HEK293 (cell line): ENCODE data around the gene FAM241A.

Experiments used
- CTCF ChIA-PET: fragments of 350-600 bp; formaldehyde crosslinking; extraction: SDS; loops from one replicate; lab custom pipeline; 2021; ENCODE audit warnings: antibody characterized with exemption; lab: Yijun Ruan, JAX
- POLR2A ChIA-PET: fragments of 300-600 bp; formaldehyde crosslinking; extraction: SDS; loops from one replicate; lab custom pipeline; 2020; ENCODE audit warnings: antibody characterized with exemption, inconsistent platforms; lab: Yijun Ruan, JAX
- H3K27ac ChIP-seq: fragments of 200-500 bp; sonication (Bioruptor generic); 2 replicates; pipeline ENCODE4 v1.5.1; 2014; ENCODE audit warnings: low read depth, low read length, control low read depth, inconsistent platforms; ENCODE audit errors: extremely low read depth
- H3K36me3 ChIP-seq, 2 experiments: fragments of 200-500 bp in 1 of 2; sonication (Bioruptor generic) in 1 of 2; 1 replicate in 1 of 2; 2 replicates in 1 of 2; pipeline ENCODE4 v1.5.1; 2014 to 2017; ENCODE audit warnings: inconsistent platforms in 2 of 2, low read length in 2 of 2; ENCODE audit not compliant: control insufficient read depth in 2 of 2, insufficient read depth in 1 of 2
- H3K4me1 ChIP-seq: fragments of 200-500 bp; sonication (Bioruptor generic); 2 replicates; pipeline ENCODE4 v1.5.1; 2014; ENCODE audit warnings: mild to moderate bottlenecking, low read length, inconsistent platforms; ENCODE audit not compliant: control insufficient read depth, insufficient read depth
- H3K4me3 ChIP-seq: 2 replicates; pipeline ENCODE4 v1.5.1; 2011; ENCODE audit warnings: low read depth, mild to moderate bottlenecking, control low read depth, low read length, moderate library complexity
- H3K9me3 ChIP-seq: fragments of 200-500 bp; sonication (Bioruptor generic); 2 replicates; pipeline ENCODE4 v1.5.1; 2014; ENCODE audit warnings: low read depth, low read length, inconsistent platforms; ENCODE audit not compliant: control insufficient read depth, insufficient read depth
- EGR2 ChIP-seq: fragments of 450-650 bp; formaldehyde crosslinking; IDR thresholded peaks from 2 replicates; pipeline ENCODE4 v1.5.1; 2016; ENCODE audit warnings: low read depth, missing biosample characterization, missing genetic modification characterization
- GLI4 ChIP-seq: fragments of 450-650 bp; formaldehyde crosslinking; IDR thresholded peaks from 2 replicates; pipeline ENCODE4 v1.5.1; 2016; ENCODE audit warnings: missing biosample characterization, missing genetic modification characterization
- GLIS1 ChIP-seq: fragments of 450-650 bp; formaldehyde crosslinking; IDR thresholded peaks from 2 replicates; pipeline ENCODE4 v1.5.1; 2016; ENCODE audit warnings: missing biosample characterization, missing genetic modification characterization
- GLIS2 ChIP-seq: fragments of 450-650 bp; formaldehyde crosslinking; IDR thresholded peaks from 2 replicates; pipeline ENCODE4 v1.5.1; 2016; ENCODE audit warnings: missing biosample characterization, missing genetic modification characterization
- OSR2 ChIP-seq: fragments of 450-650 bp; formaldehyde crosslinking; IDR thresholded peaks from 2 replicates; pipeline ENCODE4 v1.5.1; 2016; ENCODE audit warnings: missing biosample characterization, missing genetic modification characterization
- PRDM1 ChIP-seq: fragments of 450-650 bp; formaldehyde crosslinking; IDR thresholded peaks from 2 replicates; pipeline ENCODE4; 2016; ENCODE audit warnings: missing biosample characterization, missing genetic modification characterization
- PRDM6 ChIP-seq: fragments of 450-650 bp; formaldehyde crosslinking; IDR thresholded peaks from 2 replicates; pipeline ENCODE4 v1.5.1; 2017; ENCODE audit warnings: missing biosample characterization, missing genetic modification characterization
- SP7 ChIP-seq: fragments of 450-650 bp; formaldehyde crosslinking; IDR thresholded peaks from 2 replicates; pipeline ENCODE4 v1.5.1; 2016; ENCODE audit warnings: missing biosample characterization, missing genetic modification characterization
- WT1 ChIP-seq: fragments of 450-650 bp; formaldehyde crosslinking; IDR thresholded peaks from 2 replicates; pipeline ENCODE4 v1.5.1; 2016; ENCODE audit warnings: missing biosample characterization, missing genetic modification characterization
- ZBTB20 ChIP-seq: fragments of 450-650 bp; formaldehyde crosslinking; IDR thresholded peaks from 2 replicates; pipeline ENCODE4 v1.5.1; 2016; ENCODE audit warnings: missing biosample characterization, missing genetic modification characterization
- ZBTB21 ChIP-seq: fragments of 450-650 bp; formaldehyde crosslinking; IDR thresholded peaks from 2 replicates; pipeline ENCODE4 v1.5.1; 2017; ENCODE audit warnings: missing biosample characterization, missing genetic modification characterization
- ZBTB48 ChIP-seq: fragments of 450-650 bp; formaldehyde crosslinking; IDR thresholded peaks from 2 replicates; pipeline ENCODE4 v1.5.1; 2016; ENCODE audit warnings: missing biosample characterization, missing genetic modification characterization
- ZFHX2 ChIP-seq: fragments of 450-650 bp; formaldehyde crosslinking; conservative IDR thresholded peaks from 2 replicates; pipeline ENCODE4 v1.5.1; 2016; ENCODE audit warnings: missing biosample characterization, missing genetic modification characterization
- ZNF16 ChIP-seq: fragments of 450-650 bp; formaldehyde crosslinking; IDR thresholded peaks from 2 replicates; pipeline ENCODE4 v1.5.1; 2016; ENCODE audit warnings: low read depth, missing biosample characterization, missing genetic modification characterization
- ZNF18 ChIP-seq: fragments of 450-650 bp; formaldehyde crosslinking; IDR thresholded peaks from 2 replicates; pipeline ENCODE4 v1.5.1; 2016; ENCODE audit warnings: missing biosample characterization, missing genetic modification characterization
- ZNF362 ChIP-seq: fragments of 450-650 bp; formaldehyde crosslinking; IDR thresholded peaks from 2 replicates; pipeline ENCODE4 v1.5.1; 2016; ENCODE audit warnings: missing biosample characterization, missing genetic modification characterization
- ZNF366 ChIP-seq: fragments of 450-650 bp; formaldehyde crosslinking; conservative IDR thresholded peaks from 2 replicates; pipeline ENCODE4 v1.5.1; 2016; ENCODE audit warnings: missing biosample characterization, missing genetic modification characterization
- ZNF501 ChIP-seq: fragments of 450-650 bp; formaldehyde crosslinking; IDR thresholded peaks from 2 replicates; pipeline ENCODE4 v1.5.1; 2016; ENCODE audit warnings: missing biosample characterization, missing genetic modification characterization
- ZSCAN18 ChIP-seq: fragments of 450-650 bp; formaldehyde crosslinking; IDR thresholded peaks from 2 replicates; pipeline ENCODE4 v1.5.1; 2016; ENCODE audit warnings: missing biosample characterization, missing genetic modification characterization
- ZSCAN30 ChIP-seq: fragments of 450-650 bp; IDR thresholded peaks from 2 replicates; pipeline ENCODE4 v1.5.1; 2018; ENCODE audit warnings: missing biosample characterization, mild to moderate bottlenecking, missing genetic modification characterization, moderate library complexity
- TF ChIP-seq, protein P1 (sequence below): fragments of 450-650 bp; IDR thresholded peaks from 2 replicates; pipeline ENCODE4 v1.5.1; 2018; ENCODE audit warnings: missing biosample characterization, mild to moderate bottlenecking, missing genetic modification characterization

The FAM241A gene

GRCh38 chr4:112150920-112151319, 5.7 kb downstream of the FAM241A start:
- Histone ChIP-seq H3K27ac (no peak overlapping the region), H3K36me3 (no peaks in the 10 kb centered on the region), H3K9me3 (no peaks in the 10 kb centered on the region), H3K4me3 (no peak overlapping the region), H3K4me1 (peaks cover 3% of the 10 kb centered on the region; the same call in 1 of the 2 replicates)
- TF ChIP-seq SP7 (tag by site-specific recombination): 0 out of 2 replicates have a peak, but pooled peaks have one; percentile 13
- TF ChIP-seq ZSCAN30 (tag by site-specific recombination): no peak
- peak; percentile 96 for TF ChIP-seq ZFHX2
- TF ChIP-seq GLI4 (tag by site-specific recombination): no peak
- TF ChIP-seq ZSCAN18: no peak
- TF ChIP-seq WT1 (tag by site-specific recombination): no peak
- TF ChIP-seq EGR2 (tag by site-specific recombination): peak; percentile 96
- TF ChIP-seq, protein P1, sequence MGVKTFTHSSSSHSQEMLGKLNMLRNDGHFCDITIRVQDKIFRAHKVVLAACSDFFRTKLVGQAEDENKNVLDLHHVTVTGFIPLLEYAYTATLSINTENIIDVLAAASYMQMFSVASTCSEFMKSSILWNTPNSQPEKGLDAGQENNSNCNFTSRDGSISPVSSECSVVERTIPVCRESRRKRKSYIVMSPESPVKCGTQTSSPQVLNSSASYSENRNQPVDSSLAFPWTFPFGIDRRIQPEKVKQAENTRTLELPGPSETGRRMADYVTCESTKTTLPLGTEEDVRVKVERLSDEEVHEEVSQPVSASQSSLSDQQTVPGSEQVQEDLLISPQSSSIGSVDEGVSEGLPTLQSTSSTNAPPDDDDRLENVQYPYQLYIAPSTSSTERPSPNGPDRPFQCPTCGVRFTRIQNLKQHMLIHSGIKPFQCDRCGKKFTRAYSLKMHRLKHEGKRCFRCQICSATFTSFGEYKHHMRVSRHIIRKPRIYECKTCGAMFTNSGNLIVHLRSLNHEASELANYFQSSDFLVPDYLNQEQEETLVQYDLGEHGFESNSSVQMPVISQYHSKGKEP (tag by site-specific recombination): no peak
- no peak for TF ChIP-seq ZBTB48 (tag by site-specific recombination)
- TF ChIP-seq ZNF16 (tag by site-specific recombination): no peak
- TF ChIP-seq ZBTB21 (tag by site-specific recombination): no peak
- no peak for TF ChIP-seq OSR2 (tag by site-specific recombination)
- peak; percentile 19; the same call in 1 of the 2 replicates for TF ChIP-seq PRDM6 (tag by site-specific recombination)
- TF ChIP-seq GLIS1: no peak
- no peak for TF ChIP-seq GLIS2 (tag by site-specific recombination)
- POLR2A ChIA-PET: no interaction called here
- CTCF ChIA-PET: interaction anchor here (1.7 kb wide), 1 partner anchor 51 kb away, joined by 4 read pairs; no protein-coding TSS in a partner anchor

- ChIA-PET POLR2A (no interaction called here), CTCF (no interaction called here)
- H3K4me3 ChIP-seq: no peak overlapping the region
- no peak overlapping the region for H3K27ac ChIP-seq
- H3K36me3 ChIP-seq: no peaks in the 10 kb centered on the region
- H3K9me3 ChIP-seq: no peaks in the 10 kb centered on the region
- TF ChIP-seq PRDM1 (tag by site-specific recombination): peak; percentile 92
- no peak for TF ChIP-seq ZNF18 (tag by site-specific recombination)
- peak; percentile 13; the same call in 1 of the 2 replicates for TF ChIP-seq PRDM6 (tag by site-specific recombination)
- TF ChIP-seq ZNF501 (tag by site-specific recombination): 0 out of 2 replicates have a peak, but pooled peaks have one; percentile 19
- no peak for TF ChIP-seq ZNF362 (tag by site-specific recombination)
- TF ChIP-seq ZNF366: peak; percentile 43; the same call in 1 of the 2 replicates
- peak; percentile 39; the same call in 1 of the 2 replicates for TF ChIP-seq ZBTB20
- H3K4me1 ChIP-seq: peaks cover 3% of the 10 kb centered on the region; the same call in 1 of the 2 replicates
Observed at GRCh38 chr4:112152521-112152920, 7.3 kb downstream of the FAM241A start.
